CD8-positive, alpha-beta memory T cell (primary cell): Measurements from ENCODE around the gene LIPC. TPM values are rescaled to one million over a fixed set of nuclear protein-coding genes. Genes with fewer than 3 reads are reported as not detected.
"Not testable (repeated sequence)": the region's sequence is repeated elsewhere in the genome, so short reads cannot be mapped to it uniquely, and the experiment has no call there.

Experiments
- CTCF ChIA-PET: fragments of 350-600 bp; sonication (Branson Sonifier 250); formaldehyde crosslinking; loops from one replicate; lab custom pipeline; 2021; ENCODE audit warnings: antibody characterized with exemption; lab: Charles Lee
- POLR2A ChIA-PET: fragments of 350-600 bp; sonication (Branson Sonifier 250); formaldehyde crosslinking; loops from one replicate; lab custom pipeline; 2021; ENCODE audit warnings: antibody characterized with exemption; lab: Charles Lee
- DNase-seq, 5 donors: peaks; one replicate each; pipeline versions ENCODE4 v3.0.0 to v3.0.0-alpha.2; 2020 to 2022; ENCODE audit warnings: mixed read lengths in 1 of 5
- H3K27ac ChIP-seq: one replicate; pipeline ENCODE4 v1.7.0; 2013; ENCODE audit warnings: low read depth, mild to moderate bottlenecking, low read length, moderate library complexity
- H3K27me3 ChIP-seq: 2 replicates; pipeline ENCODE4 v1.7.0; 2013; ENCODE audit warnings: low read length, mild to moderate bottlenecking; ENCODE audit not compliant: insufficient read depth, poor library complexity, severe bottlenecking
- H3K36me3 ChIP-seq: 2 replicates; pipeline ENCODE4 v1.7.0; 2013; ENCODE audit warnings: mild to moderate bottlenecking, low read length, moderate library complexity; ENCODE audit not compliant: insufficient read depth
- H3K4me1 ChIP-seq: 2 replicates; pipeline ENCODE4 v1.7.0; 2013; ENCODE audit warnings: mild to moderate bottlenecking, low read length, moderate library complexity; ENCODE audit not compliant: insufficient read depth
- H3K4me3 ChIP-seq: 2 replicates; pipeline ENCODE4 v1.7.0; 2013; ENCODE audit warnings: mild to moderate bottlenecking, low read length
- H3K9me3 ChIP-seq: 2 replicates; pipeline ENCODE4 v1.7.0; 2013; ENCODE audit warnings: mild to moderate bottlenecking, low read length
- H3K27ac Mint-ChIP-seq, 8 donors: one replicate each; pipeline ENCODE4 v1.8.0; 2020 to 2021; ENCODE audit warnings: mixed read lengths in 8 of 8, mild to moderate bottlenecking in 6 of 8, inconsistent platforms in 3 of 8, moderate library complexity in 3 of 8
- H3K27me3 Mint-ChIP-seq, 2 donors: one replicate each; pipeline ENCODE4 v1.8.0; 2020 to 2021; ENCODE audit warnings: mixed read lengths in 2 of 2, mild to moderate bottlenecking in 1 of 2, moderate library complexity in 1 of 2
- H3K36me3 Mint-ChIP-seq, 3 donors: one replicate each; pipeline ENCODE4 v1.8.0; 2020 to 2021; ENCODE audit warnings: mixed read lengths in 3 of 3, inconsistent platforms in 1 of 3, mild to moderate bottlenecking in 1 of 3
- H3K4me1 Mint-ChIP-seq, 3 donors: one replicate each; pipeline ENCODE4 v1.8.0; 2020 to 2021; ENCODE audit warnings: mixed read lengths in 3 of 3, inconsistent platforms in 1 of 3, mild to moderate bottlenecking in 1 of 3
- H3K4me3 Mint-ChIP-seq, 7 donors: one replicate each; pipeline ENCODE4 v1.8.0; 2020 to 2021; ENCODE audit warnings: mixed read lengths in 7 of 7, mild to moderate bottlenecking in 6 of 7, moderate library complexity in 4 of 7, inconsistent platforms in 2 of 7
- H3K9me3 Mint-ChIP-seq, 5 donors: one replicate each; pipeline ENCODE4 v1.8.0; 2020 to 2022; ENCODE audit warnings: mixed read lengths in 5 of 5, mild to moderate bottlenecking in 3 of 5, moderate library complexity in 2 of 5, inconsistent platforms in 1 of 5
- polyA plus RNA-seq: library from polyadenylated mRNA; unstranded; fragments of 300-500 nt; fragmentation: Illumina TruSeq; gene quantifications from one replicate; pipeline ENCODE4 v1.2.3, GENCODE V29; 2021
- total RNA-seq, 2 experiments: library from RNA; stranded (reverse); gene quantifications; one replicate each; pipeline ENCODE4 v1.2.3, GENCODE V29; 2021

Gene LIPC
- total and polyA plus RNA-seq, 3 experiments from 2014 or later: 0.28 to 1.5 (median 0.47) TPM

- Histone ChIP-seq H3K27ac (no peak overlapping the region), H3K36me3 (peaks cover 10% of the 10 kb centered on the region), H3K9me3 (no peaks in the 10 kb centered on the region), H3K27me3 (no peaks in the 10 kb centered on the region), H3K4me3 (no peak overlapping the region), H3K4me1 (peaks cover 1% of the 10 kb centered on the region)
- ChIA-PET POLR2A (no interaction called here), CTCF (no interaction called here)
- Mint-ChIP-seq H3K36me3 (peaks cover 14 to 61% (median 34%) of the 10 kb centered on the region in 3 donors), H3K9me3 (no peaks in the 10 kb centered on the region), H3K27ac (peak overlapping the region in 1 of 8 donors; percentile 15), H3K27me3 (no peaks in the 10 kb centered on the region), H3K4me3 (no peak overlapping the region), H3K4me1 (peaks cover 20 to 31% (median 21%) of the 10 kb centered on the region in 3 donors)
- DNase-seq: no peak
These were observed 171.0 kb downstream of the LIPC start for GRCh38 chr15:58602823-58603222.

DNA sequence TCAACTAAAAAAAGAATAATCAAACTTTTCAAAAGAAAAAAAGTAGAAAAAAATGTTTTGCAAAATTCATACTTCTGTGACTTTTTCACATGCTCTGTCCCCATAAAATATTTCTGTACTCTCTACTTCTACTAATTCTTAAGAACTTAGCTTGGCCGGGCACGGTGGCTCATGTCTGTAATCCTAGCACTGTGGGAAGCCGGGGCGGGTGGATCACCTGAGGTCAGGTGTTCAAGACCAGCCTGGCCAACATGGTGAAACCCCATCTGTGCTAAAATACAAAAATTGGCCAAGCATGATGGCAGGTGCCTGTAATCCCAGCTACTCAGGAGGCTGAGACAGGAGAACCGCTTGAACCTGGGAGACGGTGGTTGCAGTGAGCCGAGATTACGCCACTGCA is 172.1 kb downstream of the LIPC start:
- POLR2A ChIA-PET, H3K9me3 ChIP-seq, DNase-seq, H3K4me3 ChIP-seq, H3K27me3 ChIP-seq, H3K36me3 ChIP-seq, H3K27me3 Mint-ChIP-seq, H3K4me1 ChIP-seq, H3K27ac ChIP-seq, H3K4me3 Mint-ChIP-seq, H3K9me3 Mint-ChIP-seq: not testable (repeated sequence)
- peak overlapping the region in 1 of 8 donors; percentile 43 for H3K27ac Mint-ChIP-seq
- CTCF ChIA-PET: interaction anchor here (1.2 kb wide), 1 partner anchor 10 kb away, joined by 3 read pairs; no protein-coding TSS in a partner anchor
- peaks cover 24 to 34% (median 25%) of the 10 kb centered on the region in 3 donors for H3K4me1 Mint-ChIP-seq
- peaks cover 11 to 60% (median 31%) of the 10 kb centered on the region in 3 donors for H3K36me3 Mint-ChIP-seq

GRCh38 chr15:58604455-58604923 is 172.7 kb downstream of the LIPC start:
- no peak overlapping the region for H3K27ac ChIP-seq
- H3K27me3 Mint-ChIP-seq: no peaks in the 10 kb centered on the region
- H3K9me3 ChIP-seq: no peaks in the 10 kb centered on the region
- H3K4me3 ChIP-seq: no peak overlapping the region
- DNase-seq: no peak
- H3K27me3 ChIP-seq: no peaks in the 10 kb centered on the region
- no peak overlapping the region for H3K27ac Mint-ChIP-seq
- ChIA-PET POLR2A (no interaction called here), CTCF (interaction anchor here (1.2 kb wide), 1 partner anchor 10 kb away, joined by 3 read pairs; no protein-coding TSS in a partner anchor)
- H3K9me3 Mint-ChIP-seq: no peaks in the 10 kb centered on the region
- peaks cover 9% of the 10 kb centered on the region for H3K4me1 ChIP-seq
- peaks cover 10% of the 10 kb centered on the region for H3K36me3 ChIP-seq
- H3K4me3 Mint-ChIP-seq: no peak overlapping the region
- H3K4me1 Mint-ChIP-seq: peaks cover 28 to 36% (median 30%) of the 10 kb centered on the region in 3 donors
- H3K36me3 Mint-ChIP-seq: peaks cover 11 to 63% (median 33%) of the 10 kb centered on the region in 3 donors

- no peak overlapping the region for H3K27ac ChIP-seq
- Mint-ChIP-seq H3K27ac (peak overlapping the region in 1 of 8 donors; percentile 47), H3K4me1 (peaks cover 35 to 42% (median 38%) of the 10 kb centered on the region in 3 donors), H3K4me3 (no peak overlapping the region), H3K36me3 (peaks cover 24 to 74% (median 39%) of the 10 kb centered on the region in 3 donors), H3K9me3 (no peaks in the 10 kb centered on the region), H3K27me3 (no peaks in the 10 kb centered on the region)
- no peak for DNase-seq
- no peaks in the 10 kb centered on the region for H3K9me3 ChIP-seq
- H3K4me1 ChIP-seq: peaks cover 9% of the 10 kb centered on the region
- H3K4me3 ChIP-seq: no peak overlapping the region
- no peaks in the 10 kb centered on the region for H3K27me3 ChIP-seq
- peaks cover 16% of the 10 kb centered on the region for H3K36me3 ChIP-seq
- ChIA-PET CTCF (no interaction called here), POLR2A (no interaction called here)
These were observed 174.2 kb downstream of the LIPC start for GRCh38 chr15:58605931-58606530.

- no peak overlapping the region for H3K27ac ChIP-seq
- no peaks in the 10 kb centered on the region for H3K9me3 ChIP-seq
- Mint-ChIP-seq H3K27me3 (no peaks in the 10 kb centered on the region), H3K9me3 (no peaks in the 10 kb centered on the region), H3K4me1 (peaks cover 35 to 42% (median 38%) of the 10 kb centered on the region in 3 donors), H3K4me3 (no peak overlapping the region), H3K27ac (peak overlapping the region in 1 of 8 donors; percentile 47), H3K36me3 (peaks cover 26 to 74% (median 42%) of the 10 kb centered on the region in 3 donors)
- H3K36me3 ChIP-seq: peaks cover 16% of the 10 kb centered on the region
- DNase-seq: no peak
- H3K4me3 ChIP-seq: no peak overlapping the region
- H3K27me3 ChIP-seq: no peaks in the 10 kb centered on the region
- POLR2A ChIA-PET: no interaction called here
- CTCF ChIA-PET: no interaction called here
- H3K4me1 ChIP-seq: peaks cover 9% of the 10 kb centered on the region
These were observed 174.8 kb downstream of the LIPC start for GRCh38 chr15:58606577-58607080.

- peaks cover 22 to 78% (median 50%) of the 10 kb centered on the region in 3 donors for H3K36me3 Mint-ChIP-seq
- H3K27ac Mint-ChIP-seq: peak overlapping the region; percentile 16 to 94 (median 82)
- ChIA-PET CTCF (no interaction called here), POLR2A (no interaction called here)
- Histone ChIP-seq H3K4me1 (peaks cover 9% of the 10 kb centered on the region), H3K27me3 (no peaks in the 10 kb centered on the region), H3K27ac (peak overlapping the region; percentile 3), H3K36me3 (peaks cover 13% of the 10 kb centered on the region), H3K4me3 (no peak overlapping the region), H3K9me3 (no peaks in the 10 kb centered on the region)
- H3K4me1 Mint-ChIP-seq: peaks cover 37 to 55% (median 40%) of the 10 kb centered on the region in 3 donors
- H3K9me3 Mint-ChIP-seq: peaks cover 0 to under 1% (median under 1%) of the 10 kb centered on the region in 5 donors
- no peaks in the 10 kb centered on the region for H3K27me3 Mint-ChIP-seq
- peak overlapping the region; percentile 36 to 77 (median 67) for H3K4me3 Mint-ChIP-seq
- peak in 2 of 5 donors; percentile 6 to 37 for DNase-seq
These were observed 176.4 kb downstream of the LIPC start for GRCh38 chr15:58608129-58608590.

GRCh38 chr15:58608711-58609110 is 176.9 kb downstream of the LIPC start:
- H3K4me3 Mint-ChIP-seq: peak overlapping the region in 5 of 7 donors; percentile 41 to 77 (median 67)
- H3K9me3 Mint-ChIP-seq: peaks cover 2 to 6% (median 4%) of the 10 kb centered on the region in 5 donors
- no peak for DNase-seq
- peaks cover 13% of the 10 kb centered on the region for H3K36me3 ChIP-seq
- H3K4me1 ChIP-seq: peaks cover 9% of the 10 kb centered on the region
- CTCF ChIA-PET: no interaction called here
- H3K36me3 Mint-ChIP-seq: peaks cover 24 to 78% (median 51%) of the 10 kb centered on the region in 3 donors
- H3K27me3 ChIP-seq: no peaks in the 10 kb centered on the region
- POLR2A ChIA-PET: no interaction called here
- no peak overlapping the region for H3K4me3 ChIP-seq
- peak overlapping the region; percentile 3 for H3K27ac ChIP-seq
- peaks cover 39 to 60% (median 46%) of the 10 kb centered on the region in 3 donors for H3K4me1 Mint-ChIP-seq
- peak overlapping the region; percentile 29 to 94 (median 82) for H3K27ac Mint-ChIP-seq
- no peaks in the 10 kb centered on the region for H3K9me3 ChIP-seq
- no peaks in the 10 kb centered on the region for H3K27me3 Mint-ChIP-seq
